AG04450 (cell line): ENCODE data around the gene KCNMA1. TPM values are rescaled to one million over a fixed set of nuclear protein-coding genes. Genes with fewer than 3 reads are reported as not detected.

ENCODE experiments used
- CTCF ChIA-PET: fragments of 300-600, 350-600 bp; formaldehyde crosslinking; extraction: SDS; loops from one replicate; lab custom pipeline; 2022; ENCODE audit warnings: antibody characterized with exemption, inconsistent platforms; lab: Charles Lee
- POLR2A ChIA-PET: fragments of 350-600 bp; formaldehyde crosslinking; extraction: SDS; loops from one replicate; lab custom pipeline; 2021; ENCODE audit warnings: antibody characterized with exemption, inconsistent platforms; lab: Yijun Ruan, JAX
- DNase-seq: peaks from one replicate; pipeline ENCODE4 v3.0.0-alpha.2; 2011; ENCODE audit warnings: low read depth, low spot score
- H3K27ac ChIP-seq: one replicate; pipeline ENCODE4 v1.5.1; 2012; ENCODE audit warnings: low read depth, low read length, control low read depth
- H3K27me3 ChIP-seq: one replicate; pipeline ENCODE4 v1.6.0; 2012; ENCODE audit warnings: low read length; ENCODE audit not compliant: control insufficient read depth, insufficient read depth
- H3K4me3 ChIP-seq: 2 replicates; pipeline ENCODE4 v1.5.1; 2011; ENCODE audit warnings: mild to moderate bottlenecking, low read depth, low read length, control low read depth
- H3K9me3 ChIP-seq: 2 replicates; pipeline ENCODE4 v1.5.1; 2012; ENCODE audit warnings: low read length; ENCODE audit not compliant: control insufficient read depth, insufficient read depth
- polyA plus RNA-seq: library from polyadenylated mRNA; depleted of rRNA; stranded (reverse); fragments of >200 nt; gene quantifications from 2 replicates; pipeline ENCODE4 v1.2.3, GENCODE V29; 2011
- TF ChIP-seq, protein P1 (sequence below): IDR thresholded peaks from 2 replicates; pipeline ENCODE4 v1.5.1; 2011; ENCODE audit warnings: low read depth, low read length, control low read depth, inconsistent platforms

Gene KCNMA1
- polyA plus RNA-seq, 1 experiment: 58.8 TPM

DNA sequence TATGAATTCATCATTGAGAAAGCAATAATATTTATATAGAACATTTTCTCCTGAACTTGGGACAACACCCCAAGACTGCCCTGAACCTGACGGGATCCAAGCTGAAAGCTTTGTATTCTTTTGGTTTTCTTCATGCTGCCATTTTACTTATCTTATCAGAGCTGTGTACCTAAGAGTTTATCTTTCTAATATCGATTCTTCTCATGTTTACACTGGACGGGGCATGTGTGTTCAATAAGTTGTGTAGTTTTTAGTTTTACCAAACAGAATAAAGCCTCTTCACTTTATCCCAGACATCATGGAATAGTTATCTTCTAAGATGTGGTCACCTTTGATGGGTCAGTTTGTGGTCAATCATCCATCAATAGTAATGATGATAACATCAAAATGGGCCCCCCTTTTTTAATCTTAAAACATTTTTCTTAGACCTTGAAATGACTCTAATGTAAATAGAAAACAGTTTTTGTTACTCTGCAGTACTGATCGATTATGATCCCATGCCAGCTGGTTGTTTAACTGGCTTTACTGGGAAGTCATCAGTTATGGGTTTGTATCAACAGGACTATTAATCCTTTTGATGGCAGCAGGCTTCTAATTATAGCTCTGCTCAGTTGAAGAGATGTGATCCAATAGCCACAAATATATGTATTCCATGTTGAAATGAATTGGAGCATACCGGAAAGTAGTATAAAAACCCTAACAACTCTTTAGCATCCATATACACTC, 446.1 kb downstream of the KCNMA1 start:
- H3K4me3 ChIP-seq: no peak overlapping the region
- CTCF ChIA-PET: interaction anchor here (1.1 to 1.5 kb wide), 4 partner anchors 25 to 452 kb away, joined by 3 to 5 read pairs (median 4); no protein-coding TSS in a partner anchor
- no peak for DNase-seq
- H3K9me3 ChIP-seq: no peaks in the 10 kb centered on the region
- TF ChIP-seq, protein P1, sequence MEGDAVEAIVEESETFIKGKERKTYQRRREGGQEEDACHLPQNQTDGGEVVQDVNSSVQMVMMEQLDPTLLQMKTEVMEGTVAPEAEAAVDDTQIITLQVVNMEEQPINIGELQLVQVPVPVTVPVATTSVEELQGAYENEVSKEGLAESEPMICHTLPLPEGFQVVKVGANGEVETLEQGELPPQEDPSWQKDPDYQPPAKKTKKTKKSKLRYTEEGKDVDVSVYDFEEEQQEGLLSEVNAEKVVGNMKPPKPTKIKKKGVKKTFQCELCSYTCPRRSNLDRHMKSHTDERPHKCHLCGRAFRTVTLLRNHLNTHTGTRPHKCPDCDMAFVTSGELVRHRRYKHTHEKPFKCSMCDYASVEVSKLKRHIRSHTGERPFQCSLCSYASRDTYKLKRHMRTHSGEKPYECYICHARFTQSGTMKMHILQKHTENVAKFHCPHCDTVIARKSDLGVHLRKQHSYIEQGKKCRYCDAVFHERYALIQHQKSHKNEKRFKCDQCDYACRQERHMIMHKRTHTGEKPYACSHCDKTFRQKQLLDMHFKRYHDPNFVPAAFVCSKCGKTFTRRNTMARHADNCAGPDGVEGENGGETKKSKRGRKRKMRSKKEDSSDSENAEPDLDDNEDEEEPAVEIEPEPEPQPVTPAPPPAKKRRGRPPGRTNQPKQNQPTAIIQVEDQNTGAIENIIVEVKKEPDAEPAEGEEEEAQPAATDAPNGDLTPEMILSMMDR: no peak
- H3K27ac ChIP-seq: no peak overlapping the region
- POLR2A ChIA-PET: interaction anchor here (0.5 kb wide), 1 partner anchor 17 kb away, joined by 3 read pairs; no protein-coding TSS in a partner anchor
- no peaks in the 10 kb centered on the region for H3K27me3 ChIP-seq

DNA sequence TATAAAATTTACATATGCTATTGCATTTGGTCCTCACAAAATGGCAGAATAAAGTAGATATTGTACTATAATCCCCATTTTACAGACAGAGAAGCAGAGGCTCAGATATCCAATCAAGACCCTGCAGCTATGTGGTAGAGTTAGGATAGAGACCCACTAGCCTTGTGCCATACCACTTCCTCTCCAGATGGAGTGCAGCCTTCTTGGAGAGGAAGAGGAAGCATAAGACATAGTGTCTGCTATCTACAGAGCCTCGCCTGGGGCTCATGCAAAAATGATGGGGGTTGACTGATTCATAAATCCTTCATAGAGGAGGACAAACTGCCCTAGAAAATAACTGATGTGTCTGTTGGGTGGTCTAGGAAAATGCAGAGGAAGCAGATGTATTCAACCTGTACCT, 447.3 kb downstream of the KCNMA1 start:
- Histone ChIP-seq H3K4me3 (no peak overlapping the region), H3K27ac (no peak overlapping the region), H3K9me3 (no peaks in the 10 kb centered on the region), H3K27me3 (no peaks in the 10 kb centered on the region)
- CTCF ChIA-PET: interaction anchor here (1.3 to 1.5 kb wide), 2 partner anchors 25 to 451 kb away, joined by 3 to 5 read pairs; no protein-coding TSS in a partner anchor
- TF ChIP-seq, protein P1: no peak
- no peak for DNase-seq
- POLR2A ChIA-PET: no interaction called here

DNA sequence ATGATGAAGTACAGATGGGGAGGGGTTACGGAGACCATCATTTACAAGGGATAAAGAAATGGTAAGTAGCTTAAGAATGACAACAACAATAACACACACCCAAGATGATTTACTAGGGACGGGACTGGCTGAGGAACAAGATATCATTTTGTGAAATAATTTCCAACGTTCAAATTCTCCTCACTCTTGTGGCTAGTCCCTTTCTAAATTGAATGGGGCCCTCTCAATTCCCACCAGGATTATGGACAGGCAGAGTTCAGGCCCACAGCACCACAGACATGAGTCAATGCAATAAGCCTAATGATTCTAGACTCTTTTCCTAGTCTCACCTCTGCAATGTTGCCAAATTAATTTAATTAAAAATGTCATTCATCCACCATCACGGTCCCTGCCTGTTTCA, 448.1 kb downstream of the KCNMA1 start:
- TF ChIP-seq, protein P1: no peak
- H3K27ac ChIP-seq: no peak overlapping the region
- no peaks in the 10 kb centered on the region for H3K9me3 ChIP-seq
- H3K4me3 ChIP-seq: no peak overlapping the region
- no peak for DNase-seq
- ChIA-PET POLR2A (no interaction called here), CTCF (no interaction called here)
- H3K27me3 ChIP-seq: no peaks in the 10 kb centered on the region

DNA sequence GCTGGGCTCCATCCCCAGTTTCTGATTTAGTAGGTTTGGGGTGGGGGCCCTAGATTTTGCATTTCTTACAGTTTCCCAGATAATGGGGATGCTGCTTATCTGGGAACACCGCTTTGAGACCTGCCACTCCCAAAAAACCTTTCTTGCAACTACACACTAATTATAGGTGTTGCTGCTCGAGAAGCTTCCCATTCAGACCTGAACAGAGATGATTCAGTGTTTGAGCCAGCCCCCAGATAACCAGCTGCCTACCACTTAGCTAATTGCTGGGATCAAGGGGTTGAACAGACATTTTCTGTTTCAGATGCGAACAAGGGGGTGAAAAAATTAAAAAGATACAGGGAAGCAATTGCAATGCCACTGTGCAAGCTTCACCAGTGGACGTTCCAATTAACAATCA, 448.5 kb downstream of the KCNMA1 start:
- ChIA-PET CTCF (interaction anchor here (2.0 kb wide), 1 partner anchor 15 kb away, joined by 9 read pairs; no protein-coding TSS in a partner anchor), POLR2A (interaction anchor here (0.6 kb wide), 1 partner anchor 414 kb away, joined by 7 read pairs; no protein-coding TSS in a partner anchor)
- Histone ChIP-seq H3K27ac (no peak overlapping the region), H3K9me3 (no peaks in the 10 kb centered on the region), H3K27me3 (no peaks in the 10 kb centered on the region), H3K4me3 (no peak overlapping the region)
- no peak for DNase-seq
- TF ChIP-seq, protein P1: no peak

DNA sequence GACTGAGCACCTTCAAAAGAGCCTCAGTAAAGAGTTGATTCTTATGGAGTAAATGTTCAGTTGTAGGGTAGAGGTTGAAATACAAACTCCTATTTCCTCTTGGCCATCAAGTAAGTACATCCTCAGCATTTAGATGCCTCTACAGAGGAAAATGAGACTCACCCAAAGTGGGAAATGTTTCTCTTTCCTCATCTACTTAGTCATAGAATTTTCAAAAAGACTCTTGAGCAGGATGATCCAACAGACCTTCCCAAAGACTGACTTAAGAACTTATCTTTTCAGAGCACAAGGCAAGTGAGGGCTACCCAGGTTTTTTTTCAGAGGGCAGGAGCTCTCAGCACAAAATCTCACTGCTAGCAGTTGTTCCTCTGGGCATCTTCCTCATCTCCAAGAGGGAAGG, 449.1 kb downstream of the KCNMA1 start:
- TF ChIP-seq, protein P1: no peak
- ChIA-PET CTCF (interaction anchor here (2.0 kb wide), 1 partner anchor 15 kb away, joined by 9 read pairs; no protein-coding TSS in a partner anchor), POLR2A (interaction anchor here (0.6 kb wide), 1 partner anchor 415 kb away, joined by 7 read pairs; no protein-coding TSS in a partner anchor)
- Histone ChIP-seq H3K9me3 (no peaks in the 10 kb centered on the region), H3K4me3 (no peak overlapping the region), H3K27me3 (no peaks in the 10 kb centered on the region), H3K27ac (no peak overlapping the region)
- DNase-seq: no peak
